Ovary (tissue), 9 donors: ENCODE data around the gene RFPL2. TPM values are rescaled to one million over a fixed set of nuclear protein-coding genes. Genes with fewer than 3 reads are reported as not detected.

ENCODE experiments used
- DNase-seq, 5 donors: peaks; one replicate each; pipeline ENCODE4 v3.0.0-alpha.2; 2019 to 2020
- H3K27ac ChIP-seq, 2 donors: fragments of 200-600 bp; one replicate each; pipeline versions ENCODE4 v1.5.1 to v1.8.0; 2019 to 2022
- H3K27me3 ChIP-seq: fragments of 200-600 bp; one replicate; pipeline ENCODE4 v1.8.0; 2022
- H3K36me3 ChIP-seq: fragments of 200-600 bp; sonication (generic); one replicate; pipeline ENCODE4 v1.5.1; 2019
- H3K4me1 ChIP-seq: one replicate; pipeline ENCODE4 v1.8.1; 2013; ENCODE audit warnings: mild to moderate bottlenecking, moderate library complexity; ENCODE audit not compliant: insufficient read depth
- H3K4me3 ChIP-seq: fragments of 200-600 bp; sonication (generic); one replicate; pipeline ENCODE4 v1.5.1; 2017
- H3K9me3 ChIP-seq, 2 donors: fragments of 200-600 bp in 1 of 2; sonication (generic) in 1 of 2; one replicate each; pipeline versions ENCODE4 v1.5.1 to v1.8.1; 2013 to 2019; ENCODE audit warnings: mild to moderate bottlenecking in 1 of 2, moderate library complexity in 1 of 2
- CTCF ChIP-seq, 3 donors: fragments of 450-650 bp in 2 of 3; fragments of 200-600 bp in 1 of 3; IDR thresholded peaks; one replicate each; pipeline versions ENCODE4 v1.5.1 to v1.8.0; 2016 to 2022; ENCODE audit warnings: antibody characterized with exemption in 3 of 3, mild to moderate bottlenecking in 1 of 3
- EP300 ChIP-seq: sonication (generic); formaldehyde crosslinking; IDR thresholded peaks from one replicate; pipeline ENCODE4 v1.6.1; 2017; ENCODE audit warnings: antibody characterized with exemption
- POLR2A ChIP-seq: fragments of 450-650 bp; IDR thresholded peaks from one replicate; pipeline ENCODE4 v1.6.1; 2017; ENCODE audit warnings: antibody characterized with exemption, mild to moderate bottlenecking, moderate library complexity
- WGBS, 3 donors: extraction: QIAGEN DNeasy Blood & Tissue Kit in 1 of 3; methylation state at CpG; one replicate each; pipeline versions ENCODE4 v1.1.5 to v1.1.7; 2013 to 2017; 5-methylcytosine and 5-hydroxymethylcytosine counted together
- intact Hi-C, 4 donors: fragments of 100-400 bp; cut with DNase I; formaldehyde crosslinking; loops; one replicate each; pipeline versions ENCODE4 v1.11.0 to v1.15.1; 2022 to 2023
- polyA plus RNA-seq, 2 donors: library from polyadenylated mRNA; stranded (reverse); fragments of 200-250 nt in 1 of 2; fragments of 350-450 nt in 1 of 2; fragmentation: Illumina TruSeq in 1 of 2; extraction: RNeasy Lipid Tissue Mini Kit (QIAGEN cat#74804) in 1 of 2; gene quantifications; one replicate each; pipeline ENCODE4 v1.2.3, GENCODE V29; 2013 to 2014
- total RNA-seq, 7 donors: library from RNA; depleted of rRNA in 2 of 7; stranded (reverse); fragments of >200 nt in 2 of 7; fragmentation: NEBNext Ultra II Directional in 3 of 7; extraction: Animal tissue kit (Norgen Biotek cat#: 25700) in 3 of 7; gene quantifications; one replicate each; pipeline versions ENCODE4 v1.1.0 to v1.2.4, GENCODE V29; 2016 to 2023
- donor health status: DM: no; HTN: no; CAD: no; lungs with moderate emphysema.
- donor health status: DM: no; HTN: no; CAD: no.
- donor health status: Bipolar disorder and iron deficiency.
- donor health status: DM: yes; HTN: yes; CAD: no.
- donor health status: DM: no; HTN: no; CAD: no.
- donor health status: DM: yes; HTN: yes; CAD: no.

Gene RFPL2
- total and polyA plus RNA-seq, 9 donors = not detected

- Histone ChIP-seq H3K4me3 (no peak overlapping the region), H3K9me3 (no peaks in the 10 kb centered on the region), H3K36me3 (no peaks in the 10 kb centered on the region), H3K27ac (no peak overlapping the region), H3K4me1 (no peaks in the 10 kb centered on the region), H3K27me3 (no peaks in the 10 kb centered on the region)
- no peak for DNase-seq
- WGBS, 3 donors = 43 to 67% (median 49%) methylated on average over 1 of the region's 1 CpG
- TF ChIP-seq POLR2A (no peak), EP300 (no peak), CTCF (IDR thresholded peaks at IDR 0.05) (no peak)
- intact Hi-C loops = no loop called here
Measured at GRCh38 chr22:32222991-32223390, 18.1 kb upstream of the RFPL2 start.

- intact Hi-C loops = no loop called here
- Histone ChIP-seq H3K36me3 (no peaks in the 10 kb centered on the region), H3K4me3 (no peak overlapping the region), H3K4me1 (no peaks in the 10 kb centered on the region), H3K9me3 (no peaks in the 10 kb centered on the region), H3K27me3 (no peaks in the 10 kb centered on the region), H3K27ac (no peak overlapping the region)
- no peak for DNase-seq
- TF ChIP-seq POLR2A = no peak
- TF ChIP-seq CTCF (IDR thresholded peaks at IDR 0.05) = no peak
- TF ChIP-seq EP300 = no peak
- 90 to 91% (median 91%) methylated on average over 3 of the region's 3 CpGs for WGBS, 3 donors
Measured at GRCh38 chr22:32219026-32219425, 14.2 kb upstream of the RFPL2 start.

- intact Hi-C loops = no loop called here
- no peak overlapping the region for H3K27ac ChIP-seq
- WGBS, 3 donors = 76 to 83% (median 81%) methylated on average over 6 of the region's 6 CpGs
- H3K36me3 ChIP-seq = no peaks in the 10 kb centered on the region
- TF ChIP-seq CTCF (IDR thresholded peaks at IDR 0.05) (no peak), EP300 (no peak), POLR2A (no peak)
- DNase-seq = no peak
- no peaks in the 10 kb centered on the region for H3K4me1 ChIP-seq
- no peaks in the 10 kb centered on the region for H3K9me3 ChIP-seq
- no peak overlapping the region for H3K4me3 ChIP-seq
- no peaks in the 10 kb centered on the region for H3K27me3 ChIP-seq
Measured at GRCh38 chr22:32218470-32218869, 13.6 kb upstream of the RFPL2 start.

- TF ChIP-seq CTCF (IDR thresholded peaks at IDR 0.05) (no peak), POLR2A (no peak), EP300 (no peak)
- 88 to 89% (median 88%) methylated on average over 2 of the region's 2 CpGs for WGBS, 3 donors
- no peak for DNase-seq
- intact Hi-C loops = no loop called here
- no peaks in the 10 kb centered on the region for H3K36me3 ChIP-seq
- no peak overlapping the region for H3K27ac ChIP-seq
- H3K27me3 ChIP-seq = no peaks in the 10 kb centered on the region
- H3K4me1 ChIP-seq = no peaks in the 10 kb centered on the region
- H3K9me3 ChIP-seq = no peaks in the 10 kb centered on the region
- H3K4me3 ChIP-seq = no peak overlapping the region
Measured at GRCh38 chr22:32217465-32217864, 12.6 kb upstream of the RFPL2 start.

- intact Hi-C loops = no loop called here
- Histone ChIP-seq H3K4me1 (no peaks in the 10 kb centered on the region), H3K4me3 (no peak overlapping the region), H3K27ac (no peak overlapping the region), H3K36me3 (no peaks in the 10 kb centered on the region), H3K9me3 (no peaks in the 10 kb centered on the region), H3K27me3 (no peaks in the 10 kb centered on the region)
- DNase-seq = no peak
- 77 to 84% (median 79%) methylated on average over 10 of the region's 10 CpGs for WGBS, 3 donors
- TF ChIP-seq EP300 (no peak), POLR2A (no peak), CTCF (IDR thresholded peaks at IDR 0.05) (no peak)
Measured at GRCh38 chr22:32216911-32217310, 12.0 kb upstream of the RFPL2 start.
